Central memory CD8-positive, alpha-beta T cell (primary cell): ENCODE data around the gene WIPF3.
"Not testable (repeated sequence)": the region's sequence is repeated elsewhere in the genome, so short reads cannot be mapped to it uniquely, and the experiment has no call there.

Source experiments
- ATAC-seq: fragments of 150-1000 bp; cut with Tn5 transposase; replicated peaks from 2 replicates; pipeline ENCODE4 v1.10.0; 2022; ENCODE audit warnings: mild to moderate bottlenecking, moderate FRiP score, moderate number of reproducible peaks; ENCODE audit not compliant: poor library complexity, severe bottlenecking; ENCODE audit errors: extremely low read depth
- DNase-seq, 2 donors: peaks; one replicate each; pipeline ENCODE4 v3.0.0; 2021; ENCODE audit warnings: low spot score in 2 of 2
- H3K27ac Mint-ChIP-seq: one replicate; pipeline ENCODE4 v1.8.0; 2022; ENCODE audit warnings: low read depth, mild to moderate bottlenecking, moderate library complexity, mixed read lengths
- H3K27me3 Mint-ChIP-seq: one replicate; pipeline ENCODE4 v1.8.0; 2022; ENCODE audit warnings: mixed read lengths
- H3K36me3 Mint-ChIP-seq: one replicate; pipeline ENCODE4 v1.8.0; 2022; ENCODE audit warnings: mild to moderate bottlenecking, moderate library complexity, mixed read lengths; ENCODE audit not compliant: insufficient read depth
- H3K4me1 Mint-ChIP-seq: one replicate; pipeline ENCODE4 v1.8.0; 2022; ENCODE audit warnings: mixed read lengths
- H3K4me3 Mint-ChIP-seq: one replicate; pipeline ENCODE4 v1.8.0; 2022; ENCODE audit warnings: mild to moderate bottlenecking, moderate library complexity, mixed read lengths
- H3K9me3 Mint-ChIP-seq: one replicate; pipeline ENCODE4 v1.8.0; 2022; ENCODE audit warnings: mixed read lengths

The WIPF3 gene

DNA sequence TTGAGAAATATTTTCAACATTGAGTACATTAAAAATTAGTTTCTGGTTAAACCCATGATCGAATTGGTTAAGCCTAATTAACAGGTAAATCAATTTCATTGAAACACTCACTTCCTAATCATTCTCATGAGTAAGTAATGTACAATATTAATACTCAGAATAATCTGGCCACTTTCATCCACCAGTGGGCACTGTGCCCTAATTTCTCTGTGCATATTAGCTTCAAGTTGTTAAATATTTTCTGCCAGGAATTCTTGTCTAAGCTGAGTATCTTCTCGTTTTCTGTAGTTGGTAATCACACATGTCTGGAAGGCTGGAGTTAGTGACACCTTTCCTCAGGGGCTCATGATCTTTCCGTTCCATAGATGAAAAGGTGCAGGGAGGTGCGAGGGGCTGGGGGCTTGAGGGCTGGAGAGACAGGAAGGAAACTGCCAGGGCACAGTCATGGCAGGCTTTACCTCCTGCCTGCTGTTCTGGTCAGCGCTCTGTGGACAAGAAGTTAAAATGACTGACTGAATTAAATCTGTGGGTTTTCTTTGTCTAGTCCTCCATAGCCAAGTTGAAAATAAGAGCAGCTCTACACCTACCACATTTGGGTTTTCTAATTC is 71.9 kb downstream of the WIPF3 start:
- Mint-ChIP-seq H3K9me3 (no peaks in the 10 kb centered on the region), H3K4me1 (peaks cover 5% of the 10 kb centered on the region), H3K4me3 (no peak overlapping the region), H3K27ac (no peak overlapping the region), H3K27me3 (peaks cover 36% of the 10 kb centered on the region), H3K36me3 (no peaks in the 10 kb centered on the region)
- DNase-seq (no peak), ATAC-seq (no peak)

DNA sequence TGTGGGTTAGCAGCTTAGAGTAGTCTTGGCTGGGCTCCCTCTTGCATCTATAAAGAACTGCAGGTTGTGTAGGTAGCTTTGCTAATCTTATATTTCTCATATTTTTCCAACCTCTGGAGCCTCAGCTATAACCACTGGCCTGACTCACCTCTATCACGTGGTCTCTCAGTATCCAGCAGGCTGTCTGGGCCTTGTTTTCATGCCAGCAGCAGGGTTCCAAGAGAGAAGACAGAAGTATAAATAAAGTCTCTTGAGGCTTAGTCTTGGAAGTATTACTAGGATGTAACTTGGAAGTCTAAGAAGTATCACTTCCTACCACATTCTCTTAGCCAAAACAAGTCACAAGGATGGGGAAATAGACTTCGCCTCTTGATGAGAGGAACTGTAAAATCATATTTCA is 73.3 kb downstream of the WIPF3 start:
- Mint-ChIP-seq H3K36me3 (no peaks in the 10 kb centered on the region), H3K9me3 (no peaks in the 10 kb centered on the region), H3K27ac (no peak overlapping the region), H3K4me1 (peaks cover 7% of the 10 kb centered on the region), H3K4me3 (no peak overlapping the region), H3K27me3 (peaks cover 37% of the 10 kb centered on the region)
- ATAC-seq, result no peak
- no peak for DNase-seq

DNA sequence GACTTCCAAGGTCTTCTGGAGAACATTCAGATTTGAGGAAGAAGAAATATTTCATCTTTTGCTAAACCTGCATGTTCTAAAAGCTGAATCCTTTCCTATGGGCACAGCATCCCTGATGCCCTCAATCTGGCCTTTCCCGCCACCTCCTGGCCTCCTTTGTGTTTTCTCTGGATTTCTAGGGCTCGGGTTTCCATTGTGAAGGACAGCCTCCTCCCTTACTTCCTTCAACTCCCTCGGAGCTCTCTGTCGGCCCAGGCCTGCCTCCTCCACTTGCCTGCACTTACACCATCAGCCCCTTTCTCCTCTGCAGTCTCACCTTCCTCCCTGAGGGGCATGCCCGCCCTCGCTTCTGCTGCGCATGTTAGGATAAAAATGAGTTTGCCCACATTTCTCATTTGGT is 75.4 kb downstream of the WIPF3 start:
- Mint-ChIP-seq H3K4me3 (no peak overlapping the region), H3K27ac (no peak overlapping the region), H3K36me3 (no peaks in the 10 kb centered on the region), H3K4me1 (peaks cover 7% of the 10 kb centered on the region), H3K9me3 (no peaks in the 10 kb centered on the region), H3K27me3 (peaks cover 23% of the 10 kb centered on the region)
- DNase-seq (no peak), ATAC-seq (no peak)

DNA sequence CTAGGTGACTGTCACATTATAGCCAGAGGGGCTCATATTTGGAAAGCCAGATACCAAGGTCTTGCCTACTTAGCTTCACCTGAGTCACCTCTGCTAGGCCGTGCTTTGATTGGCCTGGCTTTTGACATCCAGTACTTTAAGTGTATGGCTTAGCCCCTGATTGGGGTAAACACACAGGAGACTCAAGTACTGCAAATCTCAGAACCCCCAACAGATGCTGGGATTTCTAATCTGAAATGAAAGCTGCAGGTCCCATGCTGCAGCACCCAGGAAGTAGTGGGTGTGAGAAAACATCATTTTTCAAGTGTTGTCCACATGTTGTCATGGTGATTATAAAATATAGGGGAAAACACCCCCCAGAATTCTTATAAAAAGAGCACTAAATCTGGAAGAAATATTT is 76.2 kb downstream of the WIPF3 start:
- Mint-ChIP-seq H3K4me3 (no peak overlapping the region), H3K9me3 (no peaks in the 10 kb centered on the region), H3K27ac (no peak overlapping the region), H3K4me1 (peaks cover 7% of the 10 kb centered on the region), H3K27me3 (peaks cover 23% of the 10 kb centered on the region), H3K36me3 (no peaks in the 10 kb centered on the region)
- DNase-seq (no peak), ATAC-seq (no peak)

DNA sequence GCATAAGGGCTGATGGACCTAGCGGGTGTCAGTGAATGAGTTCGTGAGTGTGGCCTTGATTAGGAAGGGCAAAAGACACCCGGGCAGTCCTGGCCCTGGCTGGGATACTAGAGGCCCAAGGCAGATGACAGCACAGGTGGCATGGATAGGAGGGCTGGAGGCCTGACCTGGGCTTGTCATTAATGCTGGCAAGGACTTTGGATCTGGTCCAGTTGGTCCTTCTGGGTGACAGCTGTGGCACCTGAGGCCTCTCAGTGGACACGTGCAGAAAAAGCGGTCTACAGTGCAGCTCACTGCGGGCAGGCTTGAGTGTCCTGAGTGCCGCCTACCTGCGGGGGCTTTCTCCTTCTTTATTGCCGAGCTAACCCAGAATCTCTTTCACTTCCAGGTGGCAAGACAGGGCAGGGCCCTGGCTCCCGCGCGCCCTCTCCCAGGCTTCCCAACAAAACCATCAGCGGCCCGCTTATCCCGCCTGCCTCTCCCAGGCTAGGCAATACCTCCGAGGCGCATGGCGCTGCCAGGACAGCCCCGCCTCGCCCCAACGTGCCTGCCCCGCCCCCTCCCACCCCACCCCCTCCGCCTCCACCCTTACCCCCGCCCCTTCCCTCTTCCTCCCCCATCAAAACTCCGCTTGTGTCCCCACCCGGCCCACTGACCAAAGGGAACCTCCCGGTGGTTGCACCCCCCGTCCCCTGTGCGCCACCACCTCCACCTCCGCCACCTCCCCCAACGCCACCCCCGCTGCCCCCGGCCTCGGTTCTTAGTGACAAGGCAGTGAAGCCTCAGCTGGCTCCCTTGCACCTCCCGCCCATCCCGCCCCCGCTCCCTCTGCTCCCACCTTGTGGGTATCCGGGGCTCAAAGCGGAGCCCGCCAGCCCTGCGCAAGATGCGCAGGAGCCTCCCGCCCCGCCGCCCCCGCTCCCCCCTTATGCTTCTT is 77.4 kb downstream of the WIPF3 start:
- no peak for DNase-seq
- no peak for ATAC-seq
- H3K4me3 Mint-ChIP-seq, result no peak overlapping the region
- H3K4me1 Mint-ChIP-seq, result peaks cover 7% of the 10 kb centered on the region
- H3K27me3 Mint-ChIP-seq, result peaks cover 17% of the 10 kb centered on the region
- no peak overlapping the region for H3K27ac Mint-ChIP-seq
- no peaks in the 10 kb centered on the region for H3K36me3 Mint-ChIP-seq
- no peaks in the 10 kb centered on the region for H3K9me3 Mint-ChIP-seq

DNA sequence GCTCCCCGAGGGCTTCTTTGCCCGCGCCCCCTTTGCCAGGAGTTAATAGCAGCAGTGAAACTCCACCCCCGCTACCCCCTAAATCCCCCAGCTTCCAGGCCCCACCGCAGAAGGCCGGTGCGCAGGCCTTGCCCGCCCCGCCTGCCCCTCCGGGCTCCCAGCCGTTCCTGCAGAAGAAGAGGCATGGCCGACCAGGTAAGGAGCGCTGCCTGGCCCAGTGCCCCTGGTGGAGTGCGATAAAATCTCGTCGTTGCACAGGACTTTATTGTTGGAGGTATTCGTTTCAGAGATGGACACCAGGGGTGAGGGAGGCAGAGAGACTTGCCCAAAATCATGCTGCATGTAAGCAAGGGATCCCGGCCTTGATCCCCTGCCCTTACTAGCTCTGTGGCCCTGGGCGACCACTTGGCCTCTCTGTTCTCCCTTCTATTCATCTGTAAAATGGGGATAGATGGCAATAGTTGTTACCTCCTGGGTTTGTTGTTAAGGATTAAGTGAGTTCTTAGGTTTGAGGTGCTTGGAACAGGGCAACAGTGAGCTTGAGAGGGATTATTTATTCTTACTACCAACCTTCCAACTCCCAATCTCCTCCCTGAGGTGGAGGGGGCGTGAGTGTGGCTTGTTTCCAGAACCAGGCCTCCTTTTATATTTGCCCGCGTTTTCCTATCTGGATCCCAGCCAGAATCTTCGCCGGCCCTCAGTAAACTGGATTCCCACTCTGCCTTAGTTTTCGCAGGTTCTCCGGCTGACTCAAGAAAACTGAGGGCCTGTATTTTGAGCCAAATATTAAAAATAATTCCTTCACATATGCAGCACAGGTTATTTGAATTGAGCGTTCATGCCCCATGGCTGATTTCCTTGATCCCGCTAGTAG is 78.3 kb downstream of the WIPF3 start:
- no peak overlapping the region for H3K27ac Mint-ChIP-seq
- H3K27me3 Mint-ChIP-seq, result peaks cover 15% of the 10 kb centered on the region
- H3K36me3 Mint-ChIP-seq, result no peaks in the 10 kb centered on the region
- no peaks in the 10 kb centered on the region for H3K9me3 Mint-ChIP-seq
- DNase-seq (no peak), ATAC-seq (no peak)
- H3K4me3 Mint-ChIP-seq, result no peak overlapping the region
- peaks cover 7% of the 10 kb centered on the region for H3K4me1 Mint-ChIP-seq

DNA sequence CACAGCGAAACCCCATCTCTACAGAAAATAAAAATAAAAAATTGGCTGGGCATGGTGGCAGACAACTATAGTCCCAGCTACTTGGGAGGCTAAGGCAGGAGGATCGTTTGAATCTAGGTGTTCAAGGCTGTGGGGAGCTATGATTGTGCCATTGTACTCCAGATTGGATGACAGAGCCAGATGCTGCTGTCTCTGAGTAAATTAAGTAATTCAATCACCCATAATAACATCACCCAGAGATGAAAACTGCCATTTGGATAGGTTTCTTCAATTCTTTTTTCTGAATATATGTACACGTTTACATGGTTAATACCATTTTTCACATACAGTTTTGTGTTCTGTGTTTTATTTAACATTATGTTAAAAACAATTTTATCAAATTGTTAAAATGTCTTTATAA is 79.3 kb downstream of the WIPF3 start:
- Mint-ChIP-seq H3K27me3 (peaks cover 23% of the 10 kb centered on the region), H3K4me1 (peaks cover 7% of the 10 kb centered on the region), H3K4me3 (no peak overlapping the region), H3K36me3 (no peaks in the 10 kb centered on the region), H3K27ac (no peak overlapping the region), H3K9me3 (no peaks in the 10 kb centered on the region)
- ATAC-seq (no peak), DNase-seq (no peak)

DNA sequence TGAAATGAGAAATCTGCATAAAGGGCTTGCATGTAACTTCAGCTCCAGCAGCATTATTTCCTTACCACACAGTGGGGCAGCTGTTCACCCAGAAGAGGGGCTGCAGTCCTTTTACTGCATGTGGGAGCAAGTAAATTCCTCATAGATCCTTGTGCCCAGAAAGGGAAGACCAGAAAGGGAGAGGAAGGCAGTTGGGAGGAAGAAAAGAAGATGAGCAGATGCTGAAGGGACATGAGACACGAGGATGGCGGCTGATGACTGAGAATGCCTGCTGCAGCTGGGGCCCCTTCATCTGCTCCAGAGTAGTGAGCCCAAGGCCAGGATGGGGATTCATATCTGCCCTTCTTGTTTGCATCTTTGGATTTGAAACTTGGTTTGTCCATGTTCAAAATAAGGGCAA is 80.5 kb downstream of the WIPF3 start:
- H3K4me1 Mint-ChIP-seq, result peaks cover 7% of the 10 kb centered on the region
- no peaks in the 10 kb centered on the region for H3K9me3 Mint-ChIP-seq
- H3K27me3 Mint-ChIP-seq, result peaks cover 23% of the 10 kb centered on the region
- no peak overlapping the region for H3K4me3 Mint-ChIP-seq
- no peak for ATAC-seq
- no peaks in the 10 kb centered on the region for H3K36me3 Mint-ChIP-seq
- H3K27ac Mint-ChIP-seq, result no peak overlapping the region
- no peak for DNase-seq

DNA sequence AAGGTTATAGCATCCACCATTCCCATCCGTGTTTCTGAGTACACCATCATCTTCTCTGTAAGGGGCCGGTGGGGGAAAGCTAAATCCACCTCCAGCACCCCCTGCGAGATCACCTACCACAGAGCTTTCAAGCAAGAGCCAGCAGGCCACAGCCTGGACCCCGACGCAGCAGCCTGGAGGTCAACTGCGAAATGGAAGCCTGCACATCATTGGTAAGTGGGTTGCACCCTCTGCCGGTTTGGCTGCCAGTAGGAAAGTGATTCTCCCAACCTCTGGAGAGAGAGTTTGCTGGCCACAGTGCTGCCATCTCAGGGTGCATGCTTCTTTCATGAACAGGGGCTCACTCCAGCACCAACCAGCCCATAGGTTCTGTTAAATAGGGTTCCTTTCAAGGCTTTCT is 81.7 kb downstream of the WIPF3 start:
- DNase-seq, result no peak
- Mint-ChIP-seq H3K27me3 (peaks cover 14% of the 10 kb centered on the region), H3K9me3 (no peaks in the 10 kb centered on the region), H3K36me3 (no peaks in the 10 kb centered on the region), H3K4me1 (peaks cover 3% of the 10 kb centered on the region), H3K27ac (no peak overlapping the region), H3K4me3 (no peak overlapping the region)
- no peak for ATAC-seq

- Mint-ChIP-seq H3K36me3 (no peaks in the 10 kb centered on the region), H3K27me3 (peaks cover 9% of the 10 kb centered on the region), H3K27ac (no peak overlapping the region), H3K9me3 (no peaks in the 10 kb centered on the region), H3K4me1 (no peaks in the 10 kb centered on the region), H3K4me3 (no peak overlapping the region)
- no peak for DNase-seq
- no peak for ATAC-seq
These were observed 83.0 kb downstream of the WIPF3 start for GRCh38 chr7:29889288-29889687.

GRCh38 chr7:29890251-29890650 is 83.9 kb downstream of the WIPF3 start:
- ATAC-seq (no peak), DNase-seq (no peak)
- Mint-ChIP-seq H3K27ac (no peak overlapping the region), H3K4me1 (no peaks in the 10 kb centered on the region), H3K4me3 (no peak overlapping the region), H3K27me3 (peaks cover 13% of the 10 kb centered on the region), H3K36me3 (no peaks in the 10 kb centered on the region), H3K9me3 (no peaks in the 10 kb centered on the region)

DNA sequence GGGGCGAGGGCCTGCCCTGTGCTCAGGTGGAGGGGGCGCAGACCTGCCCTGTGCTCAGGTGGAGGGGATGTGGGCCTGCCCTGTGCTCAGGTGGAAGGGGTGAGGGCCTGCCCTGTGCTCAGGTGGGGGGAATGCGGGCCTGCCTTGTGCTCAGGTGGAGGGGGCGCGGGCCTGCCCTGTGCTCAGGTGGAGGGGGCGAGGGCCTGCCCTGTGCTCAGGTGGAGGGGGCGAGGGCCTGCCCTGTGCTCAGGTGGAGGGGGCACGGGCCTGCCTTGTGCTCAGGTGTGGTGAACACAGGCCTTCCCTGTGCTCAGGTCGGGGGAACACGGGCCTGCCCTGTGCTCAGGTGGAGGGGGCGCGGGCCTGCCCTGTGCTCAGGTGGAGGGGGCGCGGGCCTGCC is 84.5 kb downstream of the WIPF3 start:
- H3K27me3 Mint-ChIP-seq, result peaks cover 16% of the 10 kb centered on the region
- H3K27ac Mint-ChIP-seq, DNase-seq, H3K4me1 Mint-ChIP-seq, H3K9me3 Mint-ChIP-seq, ATAC-seq, H3K4me3 Mint-ChIP-seq, H3K36me3 Mint-ChIP-seq: not testable (repeated sequence)
